OCI-LY7 (cell line): Measurements from ENCODE around the gene DTNB.

ENCODE experiments used
- CTCF ChIP-seq: fragments of 200-600 bp; sonication (generic); conservative IDR thresholded peaks from 2 replicates; pipeline ENCODE4 v1.5.1; 2014; ENCODE audit warnings: mild to moderate bottlenecking, antibody characterized with exemption, low read length, moderate library complexity, mixed read lengths
- EZH2phosphoT487 ChIP-seq: fragments of 200-600 bp; sonication (generic); IDR thresholded peaks from 2 replicates; pipeline ENCODE4 v1.6.1; 2018; ENCODE audit warnings: low read depth, borderline replicate concordance, mild to moderate bottlenecking, mixed run types, antibody characterized with exemption, low read length, moderate library complexity, mixed read lengths

- TF ChIP-seq EZH2phosphoT487 (no peak), CTCF (no peak)
Measured at GRCh38 chr2:25363733-25364132, 309.6 kb downstream of the DTNB start.
